K562 (cell line): ENCODE data around the gene SLAMF6. TPM values are rescaled to one million over a fixed set of nuclear protein-coding genes. Genes with fewer than 3 reads are reported as not detected.

Experiments used
- FOS ChIP-seq: IDR thresholded peaks from 3 replicates; pipeline ENCODE4 v1.6.1; 2011; ENCODE audit not compliant: insufficient read length; ENCODE audit errors: extremely low read depth
- HSF4 ChIP-seq: fragments of 250-450 bp; sonication (Bioruptor Pico); IDR thresholded peaks from 2 replicates; pipeline ENCODE4 v2.1.2; 2022; ENCODE audit warnings: mild to moderate bottlenecking, moderate library complexity, borderline replicate concordance
- JUN ChIP-seq, 2 experiments: sonication (generic) in 1 of 2; formaldehyde crosslinking in 1 of 2; IDR thresholded peaks; 2 replicates each; pipeline versions ENCODE4 v1.6.1 to v1.8.0; 2012 to 2022; ENCODE audit warnings: borderline replicate concordance in 2 of 2, mild to moderate bottlenecking in 2 of 2, improper control_type of control experiment in 1 of 2, low read depth in 1 of 2, low read length in 1 of 2, missing genetic modification reagents in 1 of 2
- POLR2AphosphoS2 ChIP-seq: IDR thresholded peaks from 2 replicates; pipeline ENCODE4 v1.6.1; 2012; ENCODE audit warnings: low read length, improper control_type of control experiment
- RBBP5 ChIP-seq: fragments of 200-600 bp; sonication (generic); IDR thresholded peaks from 2 replicates; pipeline ENCODE4 v1.6.1; 2012; ENCODE audit warnings: borderline replicate concordance, mild to moderate bottlenecking, low read length, control low read depth, inconsistent platforms; ENCODE audit not compliant: insufficient read depth, poor library complexity, severe bottlenecking
- RBFOX2 ChIP-seq: fragments of 200-400 bp; formaldehyde crosslinking; IDR thresholded peaks from 2 replicates; pipeline ENCODE4 v1.6.1; 2017; ENCODE audit warnings: low read depth, mild to moderate bottlenecking, low read length, moderate library complexity
- RBM14 ChIP-seq: fragments of 200-400 bp; formaldehyde crosslinking; IDR thresholded peaks from 2 replicates; pipeline ENCODE4 v1.6.1; 2018; ENCODE audit warnings: low read depth, mild to moderate bottlenecking, low read length, moderate library complexity, borderline replicate concordance; ENCODE audit not compliant: insufficient read depth
- TAF1 ChIP-seq: IDR thresholded peaks from 2 replicates; pipeline ENCODE4 v1.6.1; 2011; ENCODE audit warnings: mild to moderate bottlenecking, low read length, moderate library complexity; ENCODE audit not compliant: insufficient read depth, control insufficient read depth, severe bottlenecking; ENCODE audit errors: extremely low read depth
- TOE1 ChIP-seq, 2 experiments: fragments of 450-650 bp in 1 of 2; sonication (generic) in 1 of 2; formaldehyde crosslinking in 1 of 2; IDR thresholded peaks; 2 replicates each; pipeline versions ENCODE4 v1.7.1 to v1.8.0; 2016 to 2022; ENCODE audit warnings: borderline replicate concordance in 2 of 2, mild to moderate bottlenecking in 2 of 2, antibody characterized with exemption in 1 of 2, inconsistent platforms in 1 of 2, low read depth in 1 of 2, missing genetic modification reagents in 1 of 2, moderate library complexity in 1 of 2
- ZBTB1 ChIP-seq: sonication (generic); formaldehyde crosslinking; IDR thresholded peaks from 2 replicates; pipeline ENCODE4 v1.8.1; 2023; ENCODE audit warnings: missing genetic modification reagents, low read depth, mild to moderate bottlenecking, borderline replicate concordance
- ZFPM2 ChIP-seq: fragments of 250-450 bp; sonication (Bioruptor Pico); IDR thresholded peaks from 2 replicates; pipeline ENCODE4 v1.5.1; 2022; ENCODE audit warnings: mild to moderate bottlenecking
- ZNF311 ChIP-seq: fragments of 250-450 bp; sonication (Bioruptor Pico); IDR thresholded peaks from 2 replicates; pipeline ENCODE4 v1.4.0; 2020; ENCODE audit warnings: mild to moderate bottlenecking, moderate library complexity
- polyA plus RNA-seq, 8 experiments: library from polyadenylated mRNA; depleted of rRNA in 4 of 8; stranded (reverse) in 5 of 8; unstranded in 3 of 8; fragments of >200 nt; fragmentation: Nextera tagmentation in 2 of 8; fragmentation: Illumina TruSeq in 1 of 8; extraction: Ambion mirVana in 2 of 8; extraction: Trizol in 1 of 8; gene quantifications; 2 replicates each; pipeline versions ENCODE4 v1.2.1 to v1.2.3, GENCODE V29; 2011 to 2014; ENCODE audit warnings: inconsistent platforms in 1 of 8, missing spikeins in 1 of 8
- total RNA-seq, 7 experiments: library from RNA; depleted of rRNA in 6 of 7; stranded (reverse); fragments of >200 nt in 6 of 7; fragmentation: Illumina TruSeq in 2 of 7; extraction: Trizol in 2 of 7; gene quantifications; 2 replicates each; pipeline versions ENCODE4 v1.2.1 to v1.2.3, GENCODE V29; 2011 to 2021; ENCODE audit warnings: low replicate concordance in 1 of 7
- TF ChIP-seq, protein P1 (sequence below): fragments of 250-450 bp; sonication (Bioruptor Pico); IDR thresholded peaks from 2 replicates; pipeline ENCODE4 v1.5.0; 2021; ENCODE audit warnings: mild to moderate bottlenecking, moderate library complexity
- TF ChIP-seq, protein P2 (sequence below): fragments of 250-450 bp; sonication (Bioruptor Pico); IDR thresholded peaks from 2 replicates; pipeline ENCODE4 v1.9.0; 2021; ENCODE audit warnings: mild to moderate bottlenecking
- TF ChIP-seq, protein P3 (sequence below), 2 experiments: fragments of 450-650 bp in 1 of 2; sonication (generic) in 1 of 2; formaldehyde crosslinking; conservative IDR thresholded peaks; 2 replicates each; pipeline versions ENCODE4 v1.4.0 to v1.8.1; 2020 to 2022; ENCODE audit warnings: mild to moderate bottlenecking in 1 of 2, missing genetic modification reagents in 1 of 2
- TF ChIP-seq, protein P4 (sequence below): fragments of 250-450 bp; sonication (Bioruptor Pico); IDR thresholded peaks from 2 replicates; pipeline ENCODE4 v1.4.0; 2020; ENCODE audit warnings: mild to moderate bottlenecking
- TF ChIP-seq, protein P5 (sequence below): sonication (generic); formaldehyde crosslinking; IDR thresholded peaks from 2 replicates; pipeline ENCODE4 v1.8.1; 2022; ENCODE audit warnings: missing genetic modification reagents

SLAMF6 gene
- total and polyA plus RNA-seq, 9 of the 15 experiments (the other 6 are each of a cell fraction or from before 2014, with no cell fraction given) = 0.56 to 4.8 (median 1.1) TPM

DNA sequence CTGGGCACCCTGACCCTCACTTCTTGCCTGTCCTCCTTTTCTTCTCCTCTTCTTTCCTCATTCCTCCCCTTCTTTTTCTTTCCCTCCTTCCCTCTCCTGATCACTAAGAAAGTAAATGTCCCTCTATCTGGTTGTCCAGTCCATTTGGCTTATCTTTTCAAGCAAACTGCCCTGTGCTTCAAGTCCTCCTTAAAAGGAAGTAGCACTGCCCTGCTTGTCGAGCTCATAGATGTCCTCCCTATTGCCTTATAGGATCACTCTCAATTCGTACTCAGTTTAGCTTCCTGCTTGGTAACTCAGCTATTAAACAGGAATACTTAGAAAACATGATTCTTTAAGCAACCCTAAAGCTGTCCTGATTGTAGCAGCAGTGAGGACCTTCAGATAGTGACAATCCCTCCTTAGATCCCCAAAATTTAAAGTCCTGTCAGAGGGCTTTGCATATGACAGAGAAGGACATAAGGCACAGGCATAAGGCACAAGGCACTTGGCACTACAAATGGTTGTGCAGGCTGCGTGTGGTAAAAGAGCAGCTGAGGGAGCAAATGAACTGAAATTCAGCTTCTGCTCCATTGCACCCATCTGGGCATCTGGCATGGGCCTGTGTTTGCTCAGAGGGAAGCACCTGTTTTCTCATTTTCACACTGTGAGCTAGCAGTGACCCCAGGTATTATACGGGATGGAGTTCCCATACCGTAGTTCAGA, 26.1 kb upstream of the SLAMF6 start (continued):
- TF ChIP-seq, protein P1, sequence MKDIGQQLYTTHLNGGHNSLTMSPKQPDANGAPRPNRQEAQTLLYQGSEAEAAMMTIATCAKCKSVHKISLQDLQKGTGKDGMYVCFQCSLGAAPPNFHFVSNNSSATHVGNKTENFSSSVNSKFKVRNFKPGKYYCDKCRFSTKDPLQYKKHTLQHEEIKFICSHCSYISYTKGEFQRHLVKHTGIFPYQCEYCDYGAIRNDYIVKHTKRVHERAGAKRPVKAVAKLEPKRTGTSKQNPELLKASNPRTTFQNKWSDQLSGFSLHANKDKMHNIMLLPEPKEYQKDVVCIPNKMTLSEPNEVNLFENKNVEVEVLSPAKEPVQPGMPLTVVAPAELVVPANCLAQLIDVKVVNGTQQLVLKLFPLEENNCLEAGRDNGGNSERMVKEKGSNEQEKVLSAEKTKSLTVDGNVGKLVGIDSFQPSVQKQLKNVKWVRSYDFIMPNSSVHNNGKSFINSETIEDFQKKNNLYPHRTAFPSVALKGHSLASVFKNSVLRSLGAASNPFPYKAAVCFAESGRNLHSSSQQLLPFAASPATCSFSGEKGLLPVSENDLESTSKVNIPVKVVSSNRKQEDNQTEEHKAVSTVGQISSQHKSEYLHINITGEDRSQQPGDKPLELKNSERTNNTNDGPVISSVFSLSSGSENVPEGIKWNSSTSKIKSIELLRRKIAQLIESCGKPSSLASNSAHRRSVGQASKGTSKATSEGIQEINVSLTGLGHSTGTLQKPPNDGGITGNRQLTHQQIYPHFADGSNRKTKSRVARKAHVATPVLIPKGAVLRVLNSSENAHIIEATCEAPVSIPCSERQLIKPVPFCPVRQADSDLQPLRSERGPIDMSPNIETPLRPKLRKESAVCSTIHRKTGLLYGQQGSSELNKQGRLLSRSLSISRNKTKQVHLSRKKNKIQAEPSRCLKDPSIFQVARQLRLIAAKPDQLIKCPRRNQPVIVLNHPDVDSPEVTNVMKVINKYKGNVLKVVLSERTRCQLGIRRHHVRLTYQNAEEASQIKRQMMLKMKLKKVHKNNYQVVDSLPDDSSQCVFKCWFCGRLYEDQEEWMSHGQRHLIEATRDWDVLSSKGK = no peak
- TF ChIP-seq, protein P2, sequence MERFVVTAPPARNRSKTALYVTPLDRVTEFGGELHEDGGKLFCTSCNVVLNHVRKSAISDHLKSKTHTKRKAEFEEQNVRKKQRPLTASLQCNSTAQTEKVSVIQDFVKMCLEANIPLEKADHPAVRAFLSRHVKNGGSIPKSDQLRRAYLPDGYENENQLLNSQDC (CRISPR knock-in tag) = no peak
- TF ChIP-seq TAF1 = no peak
- no peak for TF ChIP-seq RBBP5
- TF ChIP-seq, protein P3, sequence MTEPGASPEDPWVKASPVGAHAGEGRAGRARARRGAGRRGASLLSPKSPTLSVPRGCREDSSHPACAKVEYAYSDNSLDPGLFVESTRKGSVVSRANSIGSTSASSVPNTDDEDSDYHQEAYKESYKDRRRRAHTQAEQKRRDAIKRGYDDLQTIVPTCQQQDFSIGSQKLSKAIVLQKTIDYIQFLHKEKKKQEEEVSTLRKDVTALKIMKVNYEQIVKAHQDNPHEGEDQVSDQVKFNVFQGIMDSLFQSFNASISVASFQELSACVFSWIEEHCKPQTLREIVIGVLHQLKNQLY (CRISPR knock-in tag; conservative IDR thresholded peaks at IDR 0.05) = no peak
- TF ChIP-seq RBFOX2 = no peak
- no peak for TF ChIP-seq HSF4 (CRISPR knock-in tag)
- TF ChIP-seq RBM14 = no peak
- no peak for TF ChIP-seq JUN (IDR thresholded peaks at IDR 0.05; ENCODE audit: borderline replicate concordance, low read depth, low read length)
- TF ChIP-seq JUN (CRISPR knock-in tag; IDR thresholded peaks at IDR 0.05; ENCODE audit: borderline replicate concordance) = no peak
- no peak for TF ChIP-seq ZFPM2
- TF ChIP-seq TOE1 (IDR thresholded peaks at IDR 0.05; ENCODE audit: borderline replicate concordance) = 0 out of 2 replicates have a peak, but pooled peaks have one; percentile 27
- TF ChIP-seq TOE1 (CRISPR knock-in tag; IDR thresholded peaks at IDR 0.05; ENCODE audit: borderline replicate concordance, low read depth) = no peak
- TF ChIP-seq, protein P4, sequence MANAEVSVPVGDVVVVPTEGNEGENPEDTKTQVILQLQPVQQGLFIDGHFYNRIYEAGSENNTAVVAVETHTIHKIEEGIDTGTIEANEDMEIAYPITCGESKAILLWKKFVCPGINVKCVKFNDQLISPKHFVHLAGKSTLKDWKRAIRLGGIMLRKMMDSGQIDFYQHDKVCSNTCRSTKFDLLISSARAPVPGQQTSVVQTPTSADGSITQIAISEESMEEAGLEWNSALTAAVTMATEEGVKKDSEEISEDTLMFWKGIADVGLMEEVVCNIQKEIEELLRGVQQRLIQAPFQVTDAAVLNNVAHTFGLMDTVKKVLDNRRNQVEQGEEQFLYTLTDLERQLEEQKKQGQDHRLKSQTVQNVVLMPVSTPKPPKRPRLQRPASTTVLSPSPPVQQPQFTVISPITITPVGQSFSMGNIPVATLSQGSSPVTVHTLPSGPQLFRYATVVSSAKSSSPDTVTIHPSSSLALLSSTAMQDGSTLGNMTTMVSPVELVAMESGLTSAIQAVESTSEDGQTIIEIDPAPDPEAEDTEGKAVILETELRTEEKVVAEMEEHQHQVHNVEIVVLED (CRISPR knock-in tag) = no peak
- peak; percentile 79; the same call in 1 of the 2 replicates for TF ChIP-seq ZNF311 (CRISPR knock-in tag)
- no peak for TF ChIP-seq ZBTB1 (CRISPR knock-in tag)
- no peak for TF ChIP-seq POLR2AphosphoS2
- no peak for TF ChIP-seq FOS
- TF ChIP-seq, protein P5, sequence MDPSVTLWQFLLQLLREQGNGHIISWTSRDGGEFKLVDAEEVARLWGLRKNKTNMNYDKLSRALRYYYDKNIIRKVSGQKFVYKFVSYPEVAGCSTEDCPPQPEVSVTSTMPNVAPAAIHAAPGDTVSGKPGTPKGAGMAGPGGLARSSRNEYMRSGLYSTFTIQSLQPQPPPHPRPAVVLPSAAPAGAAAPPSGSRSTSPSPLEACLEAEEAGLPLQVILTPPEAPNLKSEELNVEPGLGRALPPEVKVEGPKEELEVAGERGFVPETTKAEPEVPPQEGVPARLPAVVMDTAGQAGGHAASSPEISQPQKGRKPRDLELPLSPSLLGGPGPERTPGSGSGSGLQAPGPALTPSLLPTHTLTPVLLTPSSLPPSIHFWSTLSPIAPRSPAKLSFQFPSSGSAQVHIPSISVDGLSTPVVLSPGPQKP (CRISPR knock-in tag) = no peak
